Common myeloid progenitor, CD34-positive (primary cell): ENCODE measurements around the gene HMGXB3.
A peak's percentile ranks its signal among the peaks of the same experiment; 100 is the strongest.
"Not testable (repeated sequence)": the region's sequence is repeated elsewhere in the genome, so short reads cannot be mapped to it uniquely, and the experiment has no call there.

ENCODE experiments used
- CTCF ChIA-PET: fragments of 350-600 bp; sonication (Branson Sonifier 250); formaldehyde crosslinking; loops from one replicate; lab custom pipeline; 2021; ENCODE audit warnings: antibody characterized with exemption; lab: Charles Lee
- POLR2A ChIA-PET: fragments of 350-600 bp; sonication (Branson Sonifier 250); formaldehyde crosslinking; loops from one replicate; lab custom pipeline; 2021; ENCODE audit warnings: antibody characterized with exemption; lab: Charles Lee
- DNase-seq, 3 donors: peaks; one replicate each; pipeline versions ENCODE4 v3.0.0 to v3.0.0-alpha.2; 2013
- H3K27ac ChIP-seq, 2 experiments: 1 replicate in 1 of 2; 2 replicates in 1 of 2; pipeline ENCODE4 v1.7.0; 2013; ENCODE audit warnings: inconsistent platforms in 2 of 2, low read length in 2 of 2, mild to moderate bottlenecking in 2 of 2, low read depth in 1 of 2, moderate library complexity in 1 of 2; ENCODE audit not compliant: severe bottlenecking in 2 of 2, insufficient read depth in 1 of 2, poor library complexity in 1 of 2
- H3K27me3 ChIP-seq, 5 experiments: replicated peaks in 2 of 5; 1 replicate in 3 of 5; 2 replicates in 2 of 5; pipeline versions ENCODE4 v1.6.1 to v1.7.0; 2013; ENCODE audit warnings: low read length in 4 of 5, mild to moderate bottlenecking in 2 of 5, moderate library complexity in 2 of 5, inconsistent platforms in 1 of 5; ENCODE audit not compliant: insufficient read depth in 5 of 5, control insufficient read depth in 4 of 5
- H3K36me3 ChIP-seq, 4 experiments: 1 replicate in 2 of 4; 2 replicates in 2 of 4; pipeline versions ENCODE4 v1.6.1 to v1.7.0; 2013; ENCODE audit warnings: low read length in 3 of 4, control low read depth in 1 of 4, mild to moderate bottlenecking in 1 of 4; ENCODE audit not compliant: control insufficient read depth in 4 of 4, insufficient read depth in 4 of 4
- H3K4me1 ChIP-seq, 4 experiments: 1 replicate in 3 of 4; 2 replicates in 1 of 4; pipeline versions ENCODE4 v1.6.1 to v1.7.1; 2013; ENCODE audit warnings: low read length in 3 of 4, mild to moderate bottlenecking in 3 of 4, control low read depth in 1 of 4, inconsistent platforms in 1 of 4, moderate library complexity in 1 of 4; ENCODE audit not compliant: control insufficient read depth in 4 of 4, insufficient read depth in 4 of 4; ENCODE audit errors: control extremely low read depth in 1 of 4
- H3K4me3 ChIP-seq, 7 experiments: 1 replicate in 4 of 7; 2 replicates in 3 of 7; pipeline versions ENCODE4 v1.5.1 to v1.7.0; 2013; ENCODE audit warnings: mild to moderate bottlenecking in 7 of 7, low read length in 6 of 7, moderate library complexity in 6 of 7, inconsistent platforms in 2 of 7, low read depth in 2 of 7, control low read depth in 1 of 7; ENCODE audit not compliant: insufficient read depth in 4 of 7, control insufficient read depth in 1 of 7; ENCODE audit errors: extremely low read depth in 1 of 7
- H3K9me3 ChIP-seq, 5 experiments: 1 replicate in 4 of 5; 2 replicates in 1 of 5; pipeline versions ENCODE4 v1.6.1 to v1.7.1; 2013; ENCODE audit warnings: low read length in 4 of 5, mild to moderate bottlenecking in 2 of 5, inconsistent platforms in 1 of 5, low read depth in 1 of 5, moderate library complexity in 1 of 5; ENCODE audit not compliant: control insufficient read depth in 4 of 5, insufficient read depth in 2 of 5; ENCODE audit errors: control extremely low read depth in 1 of 5
- WGBS: methylation state at CpG from one replicate; pipeline ENCODE4 v1.1.5; 2013; ENCODE audit not compliant: insufficient coverage; 5-methylcytosine and 5-hydroxymethylcytosine counted together

The HMGXB3 gene

DNA sequence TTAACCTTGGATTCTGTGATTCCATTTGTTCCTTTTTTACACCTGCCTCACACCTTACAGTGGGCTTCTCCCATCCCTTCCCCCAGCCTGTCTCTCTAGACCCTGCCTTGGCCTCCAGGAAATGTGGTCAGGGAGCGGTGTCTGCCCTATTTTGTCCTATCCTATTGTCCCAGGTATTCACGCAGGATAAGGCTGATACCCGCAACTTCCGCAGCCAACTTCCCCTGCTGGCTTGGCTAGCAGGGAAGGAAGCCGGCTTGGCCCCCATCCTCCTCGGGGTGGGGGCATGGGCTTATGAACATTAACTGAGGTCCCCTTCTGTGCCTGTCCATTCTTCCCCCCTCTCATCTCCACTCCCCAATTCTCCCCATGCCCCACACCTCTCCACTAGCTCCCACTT is 82.3 kb downstream of the HMGXB3 start:
- POLR2A ChIA-PET, result interaction anchor here (0.9 to 1.8 kb wide), 3 partner anchors 14 to 27 kb away, joined by 3 to 5 read pairs (median 4); no protein-coding TSS in a partner anchor
- peak; percentile 31 to 78 (median 65) for DNase-seq
- CTCF ChIA-PET, result interaction anchor here (0.6 to 3.2 kb wide), 11 partner anchors 9 to 48 kb away, joined by 3 to 18 read pairs (median 5); no protein-coding TSS in a partner anchor
- Histone ChIP-seq H3K4me3 (peak overlapping the region in 4 of 7 experiments; percentile 3 to 61 (median 22)), H3K27me3 (no peaks in the 10 kb centered on the region), H3K9me3 (no peaks in the 10 kb centered on the region), H3K4me1 (peaks cover 23 to 89% (median 65%) of the 10 kb centered on the region in 4 experiments), H3K27ac (peak overlapping the region in 1 of 2 experiments; percentile 72), H3K36me3 (peaks cover 0 to 2% (median 0%) of the 10 kb centered on the region in 4 experiments)
- 1% methylated on average over 5 of the region's 6 CpGs for WGBS

DNA sequence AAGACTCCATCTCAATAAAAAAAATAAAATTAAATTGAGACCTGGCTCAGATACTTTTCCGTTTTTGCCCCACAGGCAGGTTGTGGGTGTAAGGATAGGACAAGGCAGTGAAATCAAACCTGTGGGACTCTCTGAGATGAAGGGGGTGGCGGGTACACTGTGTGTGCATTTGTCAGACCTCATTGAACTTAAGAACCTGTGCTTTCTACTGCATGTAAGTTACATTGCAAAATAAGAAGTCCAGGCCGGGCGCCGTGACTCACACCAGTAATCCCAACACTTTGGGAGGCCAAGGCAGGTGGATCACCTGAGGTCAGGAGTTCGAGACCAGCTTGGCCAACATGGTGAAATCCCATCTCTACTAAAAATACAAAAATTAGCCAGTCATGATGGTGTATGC is 84.2 kb downstream of the HMGXB3 start:
- 96% methylated on average over 6 of the region's 6 CpGs for WGBS
- H3K9me3 ChIP-seq, POLR2A ChIA-PET, DNase-seq, H3K27me3 ChIP-seq, H3K36me3 ChIP-seq, H3K27ac ChIP-seq: not testable (repeated sequence)
- peak overlapping the region in 1 of 7 experiments; percentile 15 for H3K4me3 ChIP-seq
- CTCF ChIA-PET, result interaction anchor here (0.8 to 1.0 kb wide), 2 partner anchors 23 to 37 kb away, joined by 3 read pairs; no protein-coding TSS in a partner anchor
- H3K4me1 ChIP-seq, result peaks cover 28 to 92% (median 63%) of the 10 kb centered on the region in 4 experiments

DNA sequence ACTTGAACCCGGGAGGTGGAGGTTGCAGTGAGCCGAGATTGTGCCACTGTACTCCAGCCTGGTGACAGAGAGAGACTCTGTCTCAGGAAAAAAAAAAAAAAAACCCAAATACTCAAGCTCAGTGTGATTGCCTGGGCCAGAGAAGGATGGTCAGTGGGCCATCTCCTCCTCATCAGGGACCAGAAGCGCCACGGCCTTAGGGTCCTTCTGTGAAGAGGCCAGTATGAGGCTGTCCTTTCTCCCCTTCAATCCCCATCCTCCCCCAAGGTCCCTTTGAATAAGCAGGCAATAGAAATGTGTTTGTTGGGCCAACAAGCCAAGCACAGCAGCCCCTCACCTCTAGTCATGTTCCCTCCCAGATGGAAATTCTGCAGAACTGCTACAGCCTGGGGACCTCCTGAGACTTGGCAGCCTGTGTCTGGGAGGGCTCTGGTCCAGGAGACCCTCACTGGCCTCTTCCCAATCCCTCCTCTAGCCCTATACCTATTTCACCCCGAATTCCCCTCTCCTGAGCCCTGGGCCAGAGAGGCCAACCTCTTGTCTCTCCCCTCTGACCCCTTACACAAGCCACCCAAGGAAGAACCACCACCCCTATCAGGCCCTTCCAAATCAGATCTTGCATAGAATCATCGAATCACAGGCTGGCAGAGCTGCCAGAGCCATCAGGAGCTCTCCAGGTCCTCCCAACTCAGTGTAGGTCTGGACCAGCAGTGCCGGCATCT is 84.8 kb downstream of the HMGXB3 start:
- H3K4me1 ChIP-seq, result peaks cover 28 to 86% (median 57%) of the 10 kb centered on the region in 4 experiments
- no peak for DNase-seq
- ChIA-PET POLR2A (no interaction called here), CTCF (interaction anchor here (0.8 to 1.1 kb wide), 3 partner anchors 21 to 37 kb away, joined by 3 read pairs; no protein-coding TSS in a partner anchor)
- H3K36me3 ChIP-seq, result no peaks in the 10 kb centered on the region
- H3K27me3 ChIP-seq, result no peaks in the 10 kb centered on the region
- WGBS, result 96% methylated on average over 4 of the region's 7 CpGs
- H3K4me3 ChIP-seq, result peak overlapping the region in 1 of 7 experiments; percentile 65
- H3K27ac ChIP-seq, result no peak overlapping the region
- H3K9me3 ChIP-seq, result no peaks in the 10 kb centered on the region

DNA sequence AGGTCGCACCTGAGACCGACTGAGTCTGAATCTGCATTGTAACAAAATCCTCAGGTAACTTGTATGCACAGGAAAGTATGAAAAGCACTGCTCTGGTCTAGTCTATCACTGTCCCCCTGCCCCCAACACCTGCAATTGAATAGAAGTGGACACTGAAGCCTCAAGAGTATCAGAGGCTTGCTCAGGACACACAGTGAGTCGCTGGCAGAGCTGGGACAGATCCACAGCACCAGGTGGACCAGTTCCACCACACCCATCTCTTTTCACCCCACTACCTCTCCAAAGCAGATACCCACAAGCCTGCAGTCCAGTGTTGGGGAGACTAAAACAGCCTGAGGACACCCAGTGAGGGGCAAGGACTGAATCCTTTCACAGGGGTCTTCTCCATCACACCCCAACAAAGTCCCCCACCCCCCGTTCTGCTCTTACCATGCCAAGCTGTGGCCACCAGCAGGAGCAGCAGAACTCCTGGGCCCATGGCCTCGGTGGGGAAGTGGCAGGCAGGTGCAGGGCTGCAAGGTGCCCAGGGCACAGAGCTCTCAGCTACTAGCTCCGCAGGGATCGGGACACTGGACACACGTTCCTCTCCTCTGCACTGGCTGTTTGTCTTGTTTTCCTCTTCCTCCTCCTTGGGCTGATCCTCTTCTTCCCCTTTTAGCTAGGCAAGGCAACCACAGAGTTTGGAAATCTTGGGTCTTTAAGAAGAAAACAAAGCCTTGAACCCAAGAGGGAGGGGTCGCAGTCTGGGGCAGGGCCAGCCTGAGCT is 85.6 kb downstream of the HMGXB3 start, which contains the start of gene CSF1R:
TSS of gene CSF1R (minus strand) at position 605 of the 766 bp plus-strand sequence. CDS start at position 478, 127 bp downstream.
- Histone ChIP-seq H3K27me3 (no peaks in the 10 kb centered on the region), H3K27ac (no peak within 1 kb of the TSS), H3K36me3 (no peaks in the 10 kb centered on the region), H3K9me3 (no peaks in the 10 kb centered on the region), H3K4me3 (peak within 1 kb of the TSS in 2 of 7 experiments; percentile 4 to 65), H3K4me1 (peaks cover 22 to 78% (median 49%) of the 10 kb centered on the region in 4 experiments)
- ChIA-PET CTCF (interaction anchor here (1.0 to 1.7 kb wide), 6 partner anchors 11 to 46 kb away, joined by 3 to 7 read pairs (median 4); no protein-coding TSS in a partner anchor), POLR2A (no interaction called here)
- 78% methylated on average over 7 of the region's 9 CpGs for WGBS
- DNase-seq, result no peak

DNA sequence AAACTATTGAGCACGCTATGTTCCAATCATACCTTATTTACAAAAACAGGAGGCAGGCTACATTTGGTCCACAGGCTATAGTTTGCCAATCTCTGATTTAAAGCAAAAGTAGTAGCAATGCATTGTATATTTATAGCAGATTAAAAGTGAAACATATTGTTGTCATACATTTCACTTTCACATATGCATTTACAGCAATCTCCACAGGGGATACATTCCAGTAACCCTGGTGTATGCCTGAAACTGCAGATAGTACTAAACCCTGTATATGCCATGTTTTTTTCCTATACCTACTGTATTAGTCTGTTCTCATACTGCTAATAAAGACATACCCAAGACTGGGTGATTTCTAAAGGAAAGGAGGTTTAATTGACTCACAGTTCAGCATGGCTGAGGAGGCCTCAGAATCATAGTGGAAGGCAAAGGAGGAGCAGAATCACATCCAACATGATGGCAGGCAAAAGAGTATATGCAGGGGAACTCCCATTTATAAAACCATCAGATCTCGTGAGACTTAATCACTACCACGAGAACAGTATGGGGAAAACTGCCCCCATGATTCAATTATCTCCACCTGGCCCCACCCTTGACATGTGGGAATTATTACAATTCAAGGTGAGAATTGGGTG is 91.7 kb downstream of the HMGXB3 start:
- ChIA-PET CTCF (no interaction called here), POLR2A (no interaction called here)
- H3K27ac ChIP-seq, result no peak overlapping the region
- 100% methylated on average over 2 of the region's 3 CpGs for WGBS
- H3K4me3 ChIP-seq, result no peak overlapping the region
- H3K9me3 ChIP-seq, result no peaks in the 10 kb centered on the region
- no peaks in the 10 kb centered on the region for H3K36me3 ChIP-seq
- H3K4me1 ChIP-seq, result peaks cover 4 to 18% (median 7%) of the 10 kb centered on the region in 4 experiments
- H3K27me3 ChIP-seq, result no peaks in the 10 kb centered on the region
- DNase-seq, result no peak

DNA sequence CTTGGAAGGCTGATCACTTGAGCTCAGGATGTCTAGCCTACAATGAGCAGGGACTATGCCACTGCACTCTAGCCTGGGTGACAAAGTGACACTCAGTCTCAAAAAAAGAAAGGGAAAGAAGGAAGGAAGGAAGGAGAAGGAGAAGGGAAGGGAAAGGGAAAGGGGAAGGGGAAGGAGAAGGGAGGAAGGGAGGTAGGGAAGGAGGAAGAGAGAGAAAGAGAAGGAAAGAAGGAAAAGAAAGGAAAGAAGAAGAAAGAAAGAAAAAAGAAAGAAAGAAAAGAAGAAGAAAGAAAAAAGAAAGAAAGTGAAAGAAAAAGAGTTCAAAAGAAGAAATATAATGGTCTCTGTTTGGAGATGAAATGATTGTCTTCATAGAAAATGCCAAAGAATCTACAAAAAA is 96.6 kb downstream of the HMGXB3 start:
- Histone ChIP-seq H3K4me3 (no peak overlapping the region), H3K27me3 (no peaks in the 10 kb centered on the region), H3K27ac (no peak overlapping the region), H3K36me3 (no peaks in the 10 kb centered on the region), H3K9me3 (no peaks in the 10 kb centered on the region), H3K4me1 (no peaks in the 10 kb centered on the region)
- ChIA-PET POLR2A (no interaction called here), CTCF (interaction anchor here (1.0 kb wide), 1 partner anchor 14 kb away, joined by 3 read pairs; no protein-coding TSS in a partner anchor)
- no peak for DNase-seq
